Measurements from ENCODE around the gene RARRES2.

RARRES2 gene

DNA sequence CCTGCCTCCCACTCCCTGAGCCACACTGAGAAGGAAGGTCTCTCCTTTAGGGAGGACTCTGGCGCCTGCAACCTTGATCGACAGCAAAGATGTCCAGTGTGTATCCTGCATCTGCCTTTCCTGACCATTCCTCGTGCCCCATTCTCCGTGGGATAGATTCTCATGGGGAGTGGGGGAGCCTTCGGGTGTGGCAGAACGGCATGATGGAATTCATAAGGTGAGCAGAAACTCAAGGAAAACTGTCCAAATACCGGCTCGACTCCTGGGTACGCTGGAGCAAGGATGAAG lies 636 bp upstream of the RARRES2 start:
- peaks cover 21% of the 10 kb centered on the region for H3K27me3 ChIP-seq (ENCODE audit: insufficient read depth, insufficient read length)
- peaks cover 32% of the 10 kb centered on the region for H3K36me3 ChIP-seq (ENCODE audit: insufficient read depth, insufficient read length, low read length)
- H3K9me3 ChIP-seq (ENCODE audit: insufficient read depth, low read length): peaks cover 17% of the 10 kb centered on the region
- peak overlapping the region; percentile 3 for H3K4me3 ChIP-seq (ENCODE audit: insufficient read length, low read depth)
- peak overlapping the region; percentile 68 for H3K9ac ChIP-seq (ENCODE audit: insufficient read length, low read depth)
- H3K4me1 ChIP-seq (ENCODE audit: insufficient read depth, insufficient read length): peaks cover 20% of the 10 kb centered on the region
- TF ChIP-seq SUZ12 (IDR thresholded peaks at IDR 0.05; ENCODE audit: extremely low read depth, insufficient read depth, insufficient read length) (no peak), ZNF274 (IDR thresholded peaks at IDR 0.05; ENCODE audit: low read depth, low read length) (no peak), YY1 (IDR thresholded peaks at IDR 0.05; ENCODE audit: insufficient read depth, insufficient read length) (no peak)
- no peak for DNase-seq (ENCODE audit: low read depth, low spot score)

- Histone ChIP-seq H3K4me3 (ENCODE audit: insufficient read length, low read depth) (peak overlapping the region; percentile 61), H3K9ac (ENCODE audit: insufficient read length, low read depth) (peak overlapping the region; percentile 87), H3K9me3 (ENCODE audit: insufficient read depth, low read length) (peaks cover 17% of the 10 kb centered on the region), H3K27me3 (ENCODE audit: insufficient read depth, insufficient read length) (peaks cover 21% of the 10 kb centered on the region), H3K36me3 (ENCODE audit: insufficient read depth, insufficient read length, low read length) (peaks cover 41% of the 10 kb centered on the region), H3K4me1 (ENCODE audit: insufficient read depth, insufficient read length) (peaks cover 22% of the 10 kb centered on the region)
- no peak for TF ChIP-seq YY1 (IDR thresholded peaks at IDR 0.05; ENCODE audit: insufficient read depth, insufficient read length)
- no peak for TF ChIP-seq SUZ12 (IDR thresholded peaks at IDR 0.05; ENCODE audit: extremely low read depth, insufficient read depth, insufficient read length)
- TF ChIP-seq ZNF274 (IDR thresholded peaks at IDR 0.05; ENCODE audit: low read depth, low read length): no peak
- DNase-seq (ENCODE audit: low read depth, low spot score): no peak
Observed at GRCh38 chr7:150340875-150341262, 560 bp downstream of the RARRES2 start.

- Histone ChIP-seq H3K27me3 (ENCODE audit: insufficient read depth, insufficient read length) (peaks cover 21% of the 10 kb centered on the region), H3K4me3 (ENCODE audit: insufficient read length, low read depth) (peak overlapping the region; percentile 54), H3K9me3 (ENCODE audit: insufficient read depth, low read length) (peaks cover 17% of the 10 kb centered on the region), H3K4me1 (ENCODE audit: insufficient read depth, insufficient read length) (peaks cover 24% of the 10 kb centered on the region), H3K9ac (ENCODE audit: insufficient read length, low read depth) (peak overlapping the region; percentile 81), H3K36me3 (ENCODE audit: insufficient read depth, insufficient read length, low read length) (peaks cover 43% of the 10 kb centered on the region)
- DNase-seq (ENCODE audit: low read depth, low spot score): no peak
- TF ChIP-seq YY1 (IDR thresholded peaks at IDR 0.05; ENCODE audit: insufficient read depth, insufficient read length) (no peak), SUZ12 (IDR thresholded peaks at IDR 0.05; ENCODE audit: extremely low read depth, insufficient read depth, insufficient read length) (no peak), ZNF274 (IDR thresholded peaks at IDR 0.05; ENCODE audit: low read depth, low read length) (no peak)
Observed at GRCh38 chr7:150340024-150340749, 1.2 kb downstream of the RARRES2 start.

DNA sequence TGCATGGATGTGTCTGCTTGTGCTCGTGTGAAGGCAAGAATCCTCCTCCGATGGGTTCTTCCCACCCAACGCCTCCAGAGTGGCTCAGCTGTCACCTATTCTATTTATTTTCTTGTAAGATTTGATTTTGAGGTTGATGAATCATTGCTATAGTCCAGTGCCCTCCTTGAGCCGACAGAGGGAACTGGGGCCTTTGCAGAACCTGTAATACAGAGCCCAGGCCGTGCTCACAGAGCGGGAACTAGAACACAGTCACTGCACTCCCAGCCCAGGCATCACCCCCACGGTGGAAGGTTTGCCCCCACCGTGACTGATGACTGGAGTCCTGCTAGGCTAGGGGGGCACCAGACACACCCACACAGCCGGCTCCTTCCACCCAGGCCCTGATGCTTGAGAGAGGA lies 2.0 kb downstream of the RARRES2 start:
- H3K27me3 ChIP-seq (ENCODE audit: insufficient read depth, insufficient read length): peaks cover 21% of the 10 kb centered on the region
- H3K4me3 ChIP-seq (ENCODE audit: insufficient read length, low read depth): peak overlapping the region; percentile 54
- peaks cover 25% of the 10 kb centered on the region for H3K4me1 ChIP-seq (ENCODE audit: insufficient read depth, insufficient read length)
- peaks cover 11% of the 10 kb centered on the region for H3K9me3 ChIP-seq (ENCODE audit: insufficient read depth, low read length)
- H3K36me3 ChIP-seq (ENCODE audit: insufficient read depth, insufficient read length, low read length): peaks cover 43% of the 10 kb centered on the region
- no peak for DNase-seq (ENCODE audit: low read depth, low spot score)
- H3K9ac ChIP-seq (ENCODE audit: insufficient read length, low read depth): peak overlapping the region; percentile 81
- TF ChIP-seq ZNF274 (IDR thresholded peaks at IDR 0.05; ENCODE audit: low read depth, low read length): no peak
- no peak for TF ChIP-seq SUZ12 (IDR thresholded peaks at IDR 0.05; ENCODE audit: extremely low read depth, insufficient read depth, insufficient read length)
- no peak for TF ChIP-seq YY1 (IDR thresholded peaks at IDR 0.05; ENCODE audit: insufficient read depth, insufficient read length)

DNA sequence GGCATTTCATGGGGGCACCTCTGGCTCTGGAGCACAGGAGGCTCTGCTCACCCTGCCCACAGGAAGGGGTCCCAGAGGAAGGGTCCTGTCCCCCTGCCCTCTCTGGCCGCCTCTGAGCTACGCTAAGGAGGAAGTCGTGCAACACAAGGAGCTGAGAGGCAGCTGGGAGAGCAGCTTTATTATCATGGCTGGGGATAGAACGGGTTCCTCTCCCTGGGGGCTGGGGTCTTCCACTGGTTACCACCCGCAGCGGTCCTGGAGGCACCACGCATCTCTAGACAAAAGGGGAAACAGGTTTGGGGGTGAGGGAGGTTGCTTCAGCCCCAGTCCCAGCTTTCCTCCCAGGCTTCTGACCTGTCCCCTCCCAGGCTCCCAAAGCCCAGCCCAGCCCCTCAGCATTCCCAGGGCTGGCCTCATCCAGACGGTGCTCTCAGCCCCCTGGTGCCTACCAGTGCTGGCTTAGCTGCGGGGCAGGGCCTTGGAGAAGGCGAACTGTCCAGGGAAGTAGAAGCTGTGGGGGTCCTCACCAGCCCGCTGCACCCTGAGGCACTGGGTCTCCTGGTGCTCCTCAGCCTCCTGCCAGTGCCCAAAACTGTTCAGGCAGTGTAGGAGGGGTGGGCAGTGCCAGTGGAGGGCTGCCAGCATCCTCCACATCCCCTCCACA lies 3.1 kb downstream of the RARRES2 start:
- H3K27me3 ChIP-seq (ENCODE audit: insufficient read depth, insufficient read length): peaks cover 14% of the 10 kb centered on the region
- TF ChIP-seq YY1 (IDR thresholded peaks at IDR 0.05; ENCODE audit: insufficient read depth, insufficient read length) (no peak), SUZ12 (IDR thresholded peaks at IDR 0.05; ENCODE audit: extremely low read depth, insufficient read depth, insufficient read length) (no peak), ZNF274 (IDR thresholded peaks at IDR 0.05; ENCODE audit: low read depth, low read length) (no peak)
- DNase-seq (ENCODE audit: low read depth, low spot score): no peak
- H3K4me1 ChIP-seq (ENCODE audit: insufficient read depth, insufficient read length): peaks cover 31% of the 10 kb centered on the region
- H3K9me3 ChIP-seq (ENCODE audit: insufficient read depth, low read length): no peaks in the 10 kb centered on the region; the same call in 1 of the 2 replicates
- peak overlapping the region; percentile 10 for H3K9ac ChIP-seq (ENCODE audit: insufficient read length, low read depth)
- peaks cover 50% of the 10 kb centered on the region for H3K36me3 ChIP-seq (ENCODE audit: insufficient read depth, insufficient read length, low read length)
- no peak overlapping the region for H3K4me3 ChIP-seq (ENCODE audit: insufficient read length, low read depth)

DNA sequence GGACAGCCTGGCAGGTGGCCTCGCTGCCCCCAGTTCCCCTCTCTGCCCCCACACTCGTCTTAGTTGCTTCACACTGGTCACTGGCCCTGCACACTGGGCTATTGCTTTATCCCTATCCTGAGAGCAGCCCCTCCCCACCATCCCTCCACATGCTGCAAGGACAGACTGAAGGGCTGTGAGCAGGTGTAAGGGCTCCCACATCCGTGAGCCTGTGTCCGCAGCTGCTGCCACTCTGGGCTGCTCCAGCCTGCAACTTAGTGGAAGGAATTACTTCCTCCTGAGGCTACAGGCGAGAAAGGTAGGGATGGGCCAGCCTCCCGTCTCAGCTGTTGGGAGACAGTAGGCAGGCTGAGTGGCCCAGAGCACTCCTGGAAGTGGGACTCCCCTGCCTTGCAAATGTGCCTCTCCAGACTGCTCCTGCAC lies 3.8 kb downstream of the RARRES2 start:
- TF ChIP-seq YY1 (IDR thresholded peaks at IDR 0.05; ENCODE audit: insufficient read depth, insufficient read length) (no peak), SUZ12 (IDR thresholded peaks at IDR 0.05; ENCODE audit: extremely low read depth, insufficient read depth, insufficient read length) (no peak), ZNF274 (IDR thresholded peaks at IDR 0.05; ENCODE audit: low read depth, low read length) (no peak)
- Histone ChIP-seq H3K36me3 (ENCODE audit: insufficient read depth, insufficient read length, low read length) (peaks cover 56% of the 10 kb centered on the region), H3K4me1 (ENCODE audit: insufficient read depth, insufficient read length) (peaks cover 35% of the 10 kb centered on the region), H3K9me3 (ENCODE audit: insufficient read depth, low read length) (no peaks in the 10 kb centered on the region), H3K9ac (ENCODE audit: insufficient read length, low read depth) (peak overlapping the region; percentile 17), H3K27me3 (ENCODE audit: insufficient read depth, insufficient read length) (peaks cover 8% of the 10 kb centered on the region), H3K4me3 (ENCODE audit: insufficient read length, low read depth) (no peak overlapping the region)
- DNase-seq (ENCODE audit: low read depth, low spot score): no peak

DNA sequence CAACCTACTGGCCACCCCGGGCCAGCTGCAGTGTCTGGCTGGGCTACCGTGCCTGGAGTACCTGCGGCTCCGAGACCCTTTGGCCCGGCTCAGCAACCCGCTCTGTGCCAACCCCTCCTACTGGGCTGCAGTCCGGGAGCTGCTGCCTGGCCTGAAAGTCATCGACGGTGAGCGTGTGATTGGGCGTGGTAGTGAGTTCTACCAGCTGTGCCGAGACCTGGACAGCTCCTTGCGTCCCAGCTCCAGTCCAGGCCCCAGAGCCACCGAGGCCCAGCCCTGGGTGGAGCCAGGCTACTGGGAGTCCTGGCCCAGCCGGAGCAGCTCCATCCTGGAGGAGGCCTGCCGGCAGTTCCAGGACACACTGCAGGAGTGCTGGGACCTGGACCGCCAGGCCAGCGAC lies 4.2 kb downstream of the RARRES2 start:
- peaks cover 3% of the 10 kb centered on the region for H3K27me3 ChIP-seq (ENCODE audit: insufficient read depth, insufficient read length)
- peak overlapping the region; percentile 17 for H3K9ac ChIP-seq (ENCODE audit: insufficient read length, low read depth)
- no peaks in the 10 kb centered on the region for H3K9me3 ChIP-seq (ENCODE audit: insufficient read depth, low read length)
- no peak for DNase-seq (ENCODE audit: low read depth, low spot score)
- no peak overlapping the region for H3K4me3 ChIP-seq (ENCODE audit: insufficient read length, low read depth)
- peaks cover 56% of the 10 kb centered on the region for H3K36me3 ChIP-seq (ENCODE audit: insufficient read depth, insufficient read length, low read length)
- peaks cover 35% of the 10 kb centered on the region for H3K4me1 ChIP-seq (ENCODE audit: insufficient read depth, insufficient read length)
- TF ChIP-seq YY1 (IDR thresholded peaks at IDR 0.05; ENCODE audit: insufficient read depth, insufficient read length) (no peak), SUZ12 (IDR thresholded peaks at IDR 0.05; ENCODE audit: extremely low read depth, insufficient read depth, insufficient read length) (no peak), ZNF274 (IDR thresholded peaks at IDR 0.05; ENCODE audit: low read depth, low read length) (no peak)
